Panc1 (cell line): ENCODE results near the gene FN3KRP. TPM values are rescaled to one million over a fixed set of nuclear protein-coding genes. Genes with fewer than 3 reads are reported as not detected.

Experiments used
- ATAC-seq: fragments of 200-7000 bp; cut with Tn5 transposase; 2 replicates; pipeline ENCODE4 v1.9.1; 2020; ENCODE audit warnings: mild to moderate bottlenecking, moderate library complexity
- BruUV-seq: library from RNA; stranded (reverse); fragments of 400-500 nt; replicated peaks from 2 replicates; lab custom pipeline; 2021; lab: Mats Ljungman, UMichigan
- CTCF ChIA-PET: fragments of 300-600 bp; sonication (Branson Sonifier 250); formaldehyde crosslinking; loops from one replicate; lab custom pipeline; 2022; ENCODE audit warnings: antibody characterized with exemption; lab: Charles Lee
- POLR2A ChIA-PET: fragments of 300-600 bp; sonication (Branson Sonifier 250); formaldehyde crosslinking; loops from one replicate; lab custom pipeline; 2022; ENCODE audit warnings: antibody characterized with exemption; lab: Charles Lee
- DNase-seq: peaks from one replicate; pipeline ENCODE4 v3.0.0-alpha.2; 2010; ENCODE audit warnings: low read depth, low spot score
- H3K27ac ChIP-seq: 2 replicates; pipeline ENCODE4 v1.5.1; 2011; ENCODE audit warnings: mild to moderate bottlenecking, low read length, inconsistent platforms
- H3K27me3 ChIP-seq: fragments of 200-500 bp; sonication (Bioruptor generic); 2 replicates; pipeline ENCODE4 v1.6.0; 2014; ENCODE audit warnings: low read length, inconsistent platforms; ENCODE audit not compliant: control insufficient read depth, insufficient read depth
- H3K36me3 ChIP-seq: fragments of 200-500 bp; sonication (Bioruptor generic); 2 replicates; pipeline ENCODE4 v1.5.1; 2014; ENCODE audit warnings: inconsistent platforms, mild to moderate bottlenecking, low read length, moderate library complexity; ENCODE audit not compliant: control insufficient read depth, insufficient read depth
- H3K4me1 ChIP-seq: 2 replicates; pipeline ENCODE4 v1.5.1; 2011; ENCODE audit warnings: inconsistent platforms, mild to moderate bottlenecking, low read length, moderate library complexity; ENCODE audit not compliant: control insufficient read depth, insufficient read depth
- H3K4me3 ChIP-seq, 2 experiments: 2 replicates each; pipeline ENCODE4 v1.5.1; 2011 to 2012; ENCODE audit warnings: low read depth in 2 of 2, low read length in 2 of 2, mild to moderate bottlenecking in 2 of 2, inconsistent platforms in 1 of 2, moderate library complexity in 1 of 2
- H3K9me3 ChIP-seq: fragments of 200-500 bp; sonication (Bioruptor generic); 2 replicates; pipeline ENCODE4 v1.5.1; 2014; ENCODE audit warnings: low read depth, mild to moderate bottlenecking, inconsistent platforms, low read length, moderate library complexity; ENCODE audit not compliant: control insufficient read depth, insufficient read depth
- CTCF ChIP-seq: fragments of 450-650 bp; IDR thresholded peaks from 2 replicates; pipeline ENCODE4 v1.5.1; 2017; ENCODE audit warnings: mild to moderate bottlenecking
- POLR2AphosphoS5 ChIP-seq: IDR thresholded peaks from 2 replicates; pipeline ENCODE4 v1.6.1; 2012; ENCODE audit warnings: mild to moderate bottlenecking, low read depth, low read length, moderate library complexity
- SIN3A ChIP-seq: IDR thresholded peaks from 2 replicates; pipeline ENCODE4 v1.6.1; 2012; ENCODE audit warnings: low read depth, mild to moderate bottlenecking, low read length, moderate library complexity, borderline replicate concordance; ENCODE audit not compliant: insufficient read depth
- TCF7L2 ChIP-seq: IDR thresholded peaks from 2 replicates; pipeline ENCODE4 v1.6.1; 2011; ENCODE audit warnings: mild to moderate bottlenecking, low read depth, low read length, inconsistent platforms
- in situ Hi-C: cut with HindIII; loops from 2 replicates; pipeline ENCODE4 v1.10.0; 2016; ENCODE audit warnings: low sequenced_read_pairs, low pct_unique_long_range_greater_than_20kb
- intact Hi-C: fragments of 100-400 bp; cut with micrococcal nuclease; formaldehyde crosslinking; loops from one replicate; pipeline ENCODE4 v1.10.0; 2022; ENCODE audit not compliant: unreplicated experiment
- total RNA-seq: library from RNA; stranded (reverse); gene quantifications from one replicate; pipeline ENCODE4 v1.2.1, GENCODE V29; 2021; ENCODE audit not compliant: unreplicated experiment
- TF ChIP-seq, protein P1 (sequence below), 2 experiments: IDR thresholded peaks; 2 replicates each; pipeline ENCODE4 v1.6.1; 2011 to 2012; ENCODE audit warnings: low read depth in 2 of 2, control low read depth in 1 of 2, low read length in 1 of 2, mild to moderate bottlenecking in 1 of 2, moderate library complexity in 1 of 2; ENCODE audit not compliant: insufficient read depth in 1 of 2

Gene FN3KRP
- total RNA-seq, 1 experiment from 2014 or later, result 41.0 TPM

- no peak for DNase-seq
- ChIA-PET CTCF (no interaction called here), POLR2A (no interaction called here)
- intact Hi-C loops (no loop called here), in situ Hi-C loops (no loop called here)
- Histone ChIP-seq H3K36me3 (no peaks in the 10 kb centered on the region), H3K27ac (no peak overlapping the region), H3K9me3 (no peaks in the 10 kb centered on the region), H3K27me3 (peaks cover 2% of the 10 kb centered on the region; the same call in 1 of the 2 replicates), H3K4me3 (no peak overlapping the region), H3K4me1 (0 out of 2 replicates have a peak, but pooled peaks cover 5% of the 10 kb centered on the region)
- TF ChIP-seq SIN3A (no peak), TCF7L2 (no peak), POLR2AphosphoS5 (no peak), CTCF (no peak)
- TF ChIP-seq, protein P1, sequence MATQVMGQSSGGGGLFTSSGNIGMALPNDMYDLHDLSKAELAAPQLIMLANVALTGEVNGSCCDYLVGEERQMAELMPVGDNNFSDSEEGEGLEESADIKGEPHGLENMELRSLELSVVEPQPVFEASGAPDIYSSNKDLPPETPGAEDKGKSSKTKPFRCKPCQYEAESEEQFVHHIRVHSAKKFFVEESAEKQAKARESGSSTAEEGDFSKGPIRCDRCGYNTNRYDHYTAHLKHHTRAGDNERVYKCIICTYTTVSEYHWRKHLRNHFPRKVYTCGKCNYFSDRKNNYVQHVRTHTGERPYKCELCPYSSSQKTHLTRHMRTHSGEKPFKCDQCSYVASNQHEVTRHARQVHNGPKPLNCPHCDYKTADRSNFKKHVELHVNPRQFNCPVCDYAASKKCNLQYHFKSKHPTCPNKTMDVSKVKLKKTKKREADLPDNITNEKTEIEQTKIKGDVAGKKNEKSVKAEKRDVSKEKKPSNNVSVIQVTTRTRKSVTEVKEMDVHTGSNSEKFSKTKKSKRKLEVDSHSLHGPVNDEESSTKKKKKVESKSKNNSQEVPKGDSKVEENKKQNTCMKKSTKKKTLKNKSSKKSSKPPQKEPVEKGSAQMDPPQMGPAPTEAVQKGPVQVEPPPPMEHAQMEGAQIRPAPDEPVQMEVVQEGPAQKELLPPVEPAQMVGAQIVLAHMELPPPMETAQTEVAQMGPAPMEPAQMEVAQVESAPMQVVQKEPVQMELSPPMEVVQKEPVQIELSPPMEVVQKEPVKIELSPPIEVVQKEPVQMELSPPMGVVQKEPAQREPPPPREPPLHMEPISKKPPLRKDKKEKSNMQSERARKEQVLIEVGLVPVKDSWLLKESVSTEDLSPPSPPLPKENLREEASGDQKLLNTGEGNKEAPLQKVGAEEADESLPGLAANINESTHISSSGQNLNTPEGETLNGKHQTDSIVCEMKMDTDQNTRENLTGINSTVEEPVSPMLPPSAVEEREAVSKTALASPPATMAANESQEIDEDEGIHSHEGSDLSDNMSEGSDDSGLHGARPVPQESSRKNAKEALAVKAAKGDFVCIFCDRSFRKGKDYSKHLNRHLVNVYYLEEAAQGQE (IDR thresholded peaks at IDR 0.05; ENCODE audit: insufficient read depth in 1 of 2, low read depth in 2 of 2, low read length in 1 of 2), result no peak
- ATAC-seq, result no peak
- BruUV-seq, result no TSS peak
Observed at GRCh38 chr17:82696259-82696658, 20.2 kb upstream of the FN3KRP start.

DNA sequence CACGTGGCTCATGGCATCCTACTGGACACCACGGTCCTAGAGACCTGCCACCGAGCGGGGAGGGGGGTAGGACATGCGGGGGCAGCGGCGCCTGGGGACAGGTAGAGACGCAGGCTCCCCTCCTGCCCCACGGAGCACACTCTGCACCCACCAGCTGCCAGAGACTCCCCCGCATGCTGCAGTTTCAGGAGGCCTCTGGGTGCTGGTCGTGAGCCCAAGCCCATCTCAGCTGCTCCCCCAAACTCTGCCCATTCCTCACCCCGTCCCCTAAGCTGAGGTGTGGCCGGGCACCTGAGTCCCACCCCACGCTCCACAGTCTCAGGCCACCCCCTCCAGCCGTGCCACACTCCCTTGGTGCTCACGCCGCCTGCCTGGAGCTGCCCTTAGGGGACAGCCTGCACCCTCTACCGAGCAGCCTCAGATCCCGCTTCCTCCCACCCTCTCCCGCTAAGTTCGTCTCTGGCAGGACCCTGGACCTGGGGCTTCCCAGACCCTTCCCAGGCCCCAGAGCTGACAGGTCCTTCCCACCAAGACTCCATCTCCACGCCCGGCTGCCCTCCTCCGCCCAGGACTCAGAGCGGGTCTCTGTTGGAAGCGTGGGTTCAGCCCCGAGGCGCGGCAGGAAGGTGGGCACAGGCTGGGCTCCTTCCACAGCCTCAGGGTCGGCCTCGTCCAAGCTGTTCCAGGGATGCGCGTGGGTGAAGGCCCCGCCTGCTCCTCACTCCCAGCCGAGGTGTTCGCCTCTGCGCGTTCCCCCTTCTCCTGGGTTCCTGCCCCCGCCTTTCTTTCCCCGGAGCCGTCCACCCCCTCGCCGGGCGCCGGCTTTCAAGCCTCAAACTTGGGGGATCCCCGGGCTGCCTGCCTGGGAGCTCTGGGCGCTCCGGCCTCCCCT, 19.3 kb upstream of the FN3KRP start:
- no peak for DNase-seq
- no TSS peak for BruUV-seq
- Histone ChIP-seq H3K9me3 (no peaks in the 10 kb centered on the region), H3K27me3 (peaks cover 2% of the 10 kb centered on the region; the same call in 1 of the 2 replicates), H3K36me3 (no peaks in the 10 kb centered on the region), H3K4me1 (0 out of 2 replicates have a peak, but pooled peaks cover 5% of the 10 kb centered on the region), H3K4me3 (peak overlapping the region; percentile 40 to 48), H3K27ac (no peak overlapping the region)
- ChIA-PET POLR2A (no interaction called here), CTCF (no interaction called here)
- TF ChIP-seq SIN3A, result 0 out of 2 replicates have a peak, but pooled peaks have one; percentile 24
- TF ChIP-seq CTCF, result no peak
- intact Hi-C loops, result no loop called here
- no peak for ATAC-seq
- in situ Hi-C loops, result no loop called here
